CD4-positive, CD25-positive, alpha-beta regulatory T cell (primary cell): Measurements from ENCODE around the gene CD34. TPM values are rescaled to one million over a fixed set of nuclear protein-coding genes. Genes with fewer than 3 reads are reported as not detected.
A peak's percentile ranks its signal among the peaks of the same experiment; 100 is the strongest.

Experiments used
- ATAC-seq, 2 donors: fragments of 150-1000 bp; cut with Tn5 transposase; one replicate each; pipeline ENCODE4 v1.10.0; 2021; ENCODE audit warnings: low read depth in 2 of 2, moderate number of reproducible peaks in 2 of 2, moderate library complexity in 1 of 2
- DNase-seq, 3 donors: peaks; one replicate each; pipeline versions ENCODE4 v3.0.0 to v3.0.0-alpha.2; 2012 to 2022; ENCODE audit warnings: mixed read lengths in 1 of 3
- H3K27ac ChIP-seq: one replicate; pipeline ENCODE4 v1.7.0; 2013; ENCODE audit warnings: mild to moderate bottlenecking, low read length; ENCODE audit not compliant: insufficient read depth, poor library complexity, severe bottlenecking
- H3K27me3 ChIP-seq: one replicate; pipeline ENCODE4 v1.7.0; 2013; ENCODE audit warnings: low read length; ENCODE audit not compliant: control insufficient read depth, insufficient read depth
- H3K36me3 ChIP-seq: one replicate; pipeline ENCODE4 v1.7.0; 2013; ENCODE audit warnings: mild to moderate bottlenecking, low read length, moderate library complexity; ENCODE audit not compliant: control insufficient read depth, insufficient read depth
- H3K4me1 ChIP-seq: 2 replicates; pipeline ENCODE4 v1.7.0; 2013; ENCODE audit warnings: mild to moderate bottlenecking, low read length; ENCODE audit not compliant: insufficient read depth, control insufficient read depth, poor library complexity, severe bottlenecking
- H3K4me3 ChIP-seq: one replicate; pipeline ENCODE4 v1.7.0; 2013; ENCODE audit warnings: low read depth, mild to moderate bottlenecking, low read length, moderate library complexity
- H3K9me3 ChIP-seq, 2 experiments: 1 replicate in 1 of 2; 2 replicates in 1 of 2; pipeline ENCODE4 v1.7.0; 2013; ENCODE audit warnings: low read length in 2 of 2, mild to moderate bottlenecking in 1 of 2, moderate library complexity in 1 of 2; ENCODE audit not compliant: control insufficient read depth in 2 of 2
- H3K27ac Mint-ChIP-seq, 3 donors: one replicate each; pipeline ENCODE4 v1.8.0; 2020 to 2022; ENCODE audit warnings: mild to moderate bottlenecking in 3 of 3, mixed read lengths in 3 of 3, moderate library complexity in 2 of 3
- H3K27me3 Mint-ChIP-seq: one replicate; pipeline ENCODE4 v1.8.0; 2022; ENCODE audit warnings: mild to moderate bottlenecking, mixed read lengths
- H3K36me3 Mint-ChIP-seq: one replicate; pipeline ENCODE4 v1.8.0; 2020; ENCODE audit warnings: mixed read lengths
- H3K4me1 Mint-ChIP-seq, 4 donors: one replicate each; pipeline ENCODE4 v1.8.0; 2020 to 2022; ENCODE audit warnings: mixed read lengths in 4 of 4, mild to moderate bottlenecking in 1 of 4
- H3K4me3 Mint-ChIP-seq, 4 donors: one replicate each; pipeline ENCODE4 v1.8.0; 2020 to 2022; ENCODE audit warnings: mild to moderate bottlenecking in 4 of 4, mixed read lengths in 4 of 4, moderate library complexity in 3 of 4
- H3K9me3 Mint-ChIP-seq, 7 donors: one replicate each; pipeline ENCODE4 v1.8.0; 2020 to 2022; ENCODE audit warnings: mixed read lengths in 7 of 7, mild to moderate bottlenecking in 3 of 7, moderate library complexity in 2 of 7
- polyA plus RNA-seq, 4 donors: library from polyadenylated mRNA; unstranded; fragments of 300-500 nt; fragmentation: Illumina TruSeq; gene quantifications; one replicate each; pipeline ENCODE4 v1.2.3, GENCODE V29; 2021
- total RNA-seq: library from RNA; stranded (reverse); gene quantifications from one replicate; pipeline ENCODE4 v1.2.3, GENCODE V29; 2022

The CD34 gene
- total and polyA plus RNA-seq, 5 donors from 2014 or later = 0.02 to 1.9 TPM; not detected in 3

GRCh38 chr1:207862241-207862787 lies 48.6 kb downstream of the CD34 start:
- Histone ChIP-seq H3K36me3 (peaks cover 31% of the 10 kb centered on the region), H3K27me3 (no peaks in the 10 kb centered on the region), H3K4me1 (peaks cover 67% of the 10 kb centered on the region), H3K4me3 (peak overlapping the region; percentile 16), H3K9me3 (no peaks in the 10 kb centered on the region), H3K27ac (peak overlapping the region; percentile 33)
- Mint-ChIP-seq H3K4me1 (peaks cover 35 to 64% (median 55%) of the 10 kb centered on the region in 4 donors), H3K9me3 (no peaks in the 10 kb centered on the region), H3K27me3 (no peaks in the 10 kb centered on the region), H3K4me3 (peak overlapping the region; percentile 36 to 76 (median 54)), H3K36me3 (peaks cover 39% of the 10 kb centered on the region), H3K27ac (peak overlapping the region in 2 of 3 donors; percentile 80 to 82)
- DNase-seq (no peak), ATAC-seq (no peak)

DNA sequence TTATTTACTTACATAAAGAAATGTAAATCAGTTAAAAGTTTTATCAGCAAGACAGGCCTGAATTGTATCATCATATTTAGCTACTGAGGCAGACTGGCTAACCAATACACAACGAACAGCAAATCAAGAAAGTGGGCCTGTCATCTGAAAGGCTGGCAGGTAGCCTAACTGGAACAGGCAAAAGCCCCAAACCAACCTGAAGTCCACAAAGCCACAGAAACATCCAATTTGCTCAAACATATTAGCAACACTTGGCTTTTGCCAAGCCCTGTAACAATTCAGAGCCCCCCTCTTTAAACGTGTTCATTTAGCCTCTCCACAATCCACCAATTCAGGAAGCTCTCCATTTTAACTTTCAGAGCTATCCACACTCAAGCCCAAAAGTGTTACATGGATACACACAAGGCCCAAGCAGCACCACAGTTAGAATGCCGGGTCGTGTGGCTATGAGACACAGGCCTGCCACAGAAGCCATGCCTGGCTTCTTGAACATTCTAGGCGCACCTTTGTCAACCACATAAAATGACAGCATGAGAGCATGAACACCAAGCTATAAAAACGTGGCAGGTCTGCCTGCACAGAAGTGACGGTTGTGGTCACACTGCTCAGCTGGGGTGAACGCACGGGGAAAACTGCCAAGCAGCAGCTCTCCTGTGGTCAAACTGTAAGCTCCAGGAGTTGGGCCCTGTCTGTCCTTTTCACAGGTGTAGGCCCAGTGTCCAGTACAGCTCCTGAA lies 49.3 kb downstream of the CD34 start:
- H3K4me1 ChIP-seq = peaks cover 66% of the 10 kb centered on the region
- no peaks in the 10 kb centered on the region for H3K9me3 ChIP-seq
- peak overlapping the region; percentile 36 to 76 (median 54) for H3K4me3 Mint-ChIP-seq
- H3K36me3 Mint-ChIP-seq = peaks cover 39% of the 10 kb centered on the region
- peak overlapping the region; percentile 70 to 82 (median 80) for H3K27ac Mint-ChIP-seq
- H3K27me3 ChIP-seq = no peaks in the 10 kb centered on the region
- DNase-seq = peak in 1 of 3 donors; percentile 42
- peak overlapping the region; percentile 16 for H3K4me3 ChIP-seq
- H3K9me3 Mint-ChIP-seq = no peaks in the 10 kb centered on the region
- peaks cover 37 to 62% (median 53%) of the 10 kb centered on the region in 4 donors for H3K4me1 Mint-ChIP-seq
- peak; percentile 33 to 40 for ATAC-seq
- no peaks in the 10 kb centered on the region for H3K27me3 Mint-ChIP-seq
- H3K27ac ChIP-seq = peak overlapping the region; percentile 33
- H3K36me3 ChIP-seq = peaks cover 31% of the 10 kb centered on the region

- Histone ChIP-seq H3K9me3 (no peaks in the 10 kb centered on the region), H3K27me3 (no peaks in the 10 kb centered on the region), H3K36me3 (peaks cover 26% of the 10 kb centered on the region), H3K4me3 (no peak overlapping the region), H3K27ac (no peak overlapping the region), H3K4me1 (peaks cover 60% of the 10 kb centered on the region)
- Mint-ChIP-seq H3K4me3 (no peak overlapping the region), H3K27ac (no peak overlapping the region), H3K4me1 (peaks cover 34 to 62% (median 51%) of the 10 kb centered on the region in 4 donors), H3K9me3 (no peaks in the 10 kb centered on the region), H3K36me3 (peaks cover 35% of the 10 kb centered on the region), H3K27me3 (no peaks in the 10 kb centered on the region)
- no peak for ATAC-seq
- no peak for DNase-seq
Observed at GRCh38 chr1:207860531-207860930, 50.4 kb downstream of the CD34 start.

- H3K27me3 Mint-ChIP-seq = no peaks in the 10 kb centered on the region
- ATAC-seq (no peak), DNase-seq (no peak)
- Histone ChIP-seq H3K27me3 (no peaks in the 10 kb centered on the region), H3K4me3 (peak overlapping the region; percentile 44), H3K4me1 (peaks cover 48% of the 10 kb centered on the region), H3K9me3 (no peaks in the 10 kb centered on the region), H3K36me3 (peaks cover 26% of the 10 kb centered on the region), H3K27ac (no peak overlapping the region)
- no peaks in the 10 kb centered on the region for H3K9me3 Mint-ChIP-seq
- H3K27ac Mint-ChIP-seq = no peak overlapping the region
- H3K4me3 Mint-ChIP-seq = no peak overlapping the region
- peaks cover 29% of the 10 kb centered on the region for H3K36me3 Mint-ChIP-seq
- H3K4me1 Mint-ChIP-seq = peaks cover 25 to 59% (median 42%) of the 10 kb centered on the region in 4 donors
Observed at GRCh38 chr1:207858806-207859205, 52.1 kb downstream of the CD34 start.

GRCh38 chr1:207858281-207858680 lies 52.6 kb downstream of the CD34 start:
- Mint-ChIP-seq H3K27ac (no peak overlapping the region), H3K4me1 (peaks cover 26 to 61% (median 44%) of the 10 kb centered on the region in 4 donors), H3K27me3 (no peaks in the 10 kb centered on the region), H3K9me3 (no peaks in the 10 kb centered on the region), H3K36me3 (peaks cover 26% of the 10 kb centered on the region), H3K4me3 (no peak overlapping the region)
- no peak for ATAC-seq
- no peak overlapping the region for H3K27ac ChIP-seq
- peaks cover 26% of the 10 kb centered on the region for H3K36me3 ChIP-seq
- DNase-seq = no peak
- no peak overlapping the region for H3K4me3 ChIP-seq
- no peaks in the 10 kb centered on the region for H3K9me3 ChIP-seq
- H3K4me1 ChIP-seq = peaks cover 50% of the 10 kb centered on the region
- H3K27me3 ChIP-seq = no peaks in the 10 kb centered on the region

DNA sequence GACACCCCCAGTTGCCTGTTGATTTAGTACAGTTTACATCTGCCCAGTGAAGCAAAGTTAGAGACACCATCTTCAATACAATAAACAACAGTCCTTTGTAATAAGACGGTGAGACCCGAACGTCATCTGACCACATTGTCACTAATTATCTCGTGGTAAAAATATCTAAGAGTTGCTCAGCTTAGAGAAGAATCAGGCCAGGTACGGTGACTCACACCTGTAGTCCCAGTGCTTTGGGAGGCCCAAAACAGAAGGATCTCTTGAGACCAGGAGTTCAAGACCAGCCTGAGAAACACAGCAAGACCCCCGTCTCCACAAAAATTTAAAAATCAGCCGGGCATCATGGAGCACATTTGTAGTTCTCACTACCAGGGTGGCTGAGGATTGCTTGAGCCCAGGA lies 53.5 kb downstream of the CD34 start:
- Histone ChIP-seq H3K36me3 (peaks cover 26% of the 10 kb centered on the region), H3K27ac (no peak overlapping the region)

DNA sequence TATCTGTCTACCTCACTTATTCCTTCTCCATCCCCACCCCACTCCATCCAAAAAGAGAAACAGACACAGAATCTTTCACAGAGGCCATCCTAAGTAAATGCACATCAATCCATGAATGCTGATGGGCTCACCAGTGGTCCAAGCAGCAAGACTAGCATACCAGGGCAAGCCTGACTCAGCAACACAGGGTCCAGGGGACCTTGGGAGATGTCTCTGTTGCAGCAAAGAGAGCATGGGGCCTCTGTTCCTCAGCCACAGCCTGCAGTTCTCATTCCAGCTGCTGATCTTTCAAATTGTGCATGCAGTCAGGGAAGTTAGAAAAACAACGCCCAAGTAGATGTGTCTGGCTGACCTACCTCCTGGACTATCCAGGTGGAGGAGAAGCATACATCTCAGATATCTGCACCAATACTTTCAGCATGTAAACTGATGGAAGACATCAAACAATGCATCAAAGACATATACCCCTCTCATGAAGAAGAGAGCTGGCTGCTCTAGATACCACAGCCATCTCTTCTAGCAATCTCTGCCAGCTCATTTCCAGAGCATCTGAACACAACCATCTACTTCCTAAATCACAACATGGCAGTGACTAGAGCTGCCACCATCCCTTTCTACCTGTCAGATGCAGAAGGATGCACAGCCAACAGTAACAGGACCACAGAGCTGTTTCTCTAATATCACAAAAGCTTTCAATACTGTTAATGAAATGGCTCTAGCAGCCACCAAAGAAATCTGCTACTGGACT lies 54.5 kb downstream of the CD34 start:
- Mint-ChIP-seq H3K27me3 (no peaks in the 10 kb centered on the region), H3K4me1 (peaks cover 28 to 61% (median 44%) of the 10 kb centered on the region in 4 donors), H3K36me3 (peaks cover 17% of the 10 kb centered on the region), H3K27ac (peak overlapping the region; percentile 3 to 70 (median 51)), H3K9me3 (no peaks in the 10 kb centered on the region), H3K4me3 (peak overlapping the region in 1 of 4 donors; percentile 0)
- no peak overlapping the region for H3K27ac ChIP-seq
- peak in 1 of 3 donors; percentile 17 for DNase-seq
- H3K9me3 ChIP-seq = no peaks in the 10 kb centered on the region
- no peak for ATAC-seq
- H3K36me3 ChIP-seq = peaks cover 31% of the 10 kb centered on the region
- H3K4me3 ChIP-seq = peak overlapping the region; percentile 9
- peaks cover 52% of the 10 kb centered on the region for H3K4me1 ChIP-seq
- H3K27me3 ChIP-seq = no peaks in the 10 kb centered on the region

More for the DNA sequence above, 53.5 kb downstream of the CD34 start:
- no peaks in the 10 kb centered on the region for H3K27me3 ChIP-seq
- no peak for DNase-seq
- Mint-ChIP-seq H3K27ac (peak overlapping the region in 1 of 3 donors; percentile 45), H3K36me3 (peaks cover 20% of the 10 kb centered on the region), H3K4me1 (peaks cover 27 to 61% (median 43%) of the 10 kb centered on the region in 4 donors), H3K4me3 (peak overlapping the region in 1 of 4 donors; percentile 12), H3K27me3 (no peaks in the 10 kb centered on the region), H3K9me3 (no peaks in the 10 kb centered on the region)
- H3K9me3 ChIP-seq = no peaks in the 10 kb centered on the region
- H3K4me1 ChIP-seq = peaks cover 59% of the 10 kb centered on the region
- H3K4me3 ChIP-seq = no peak overlapping the region
- ATAC-seq = peak in 1 of 2 donors; percentile 58
